CD8-positive, alpha-beta memory T cell (primary cell): ENCODE data around the gene SPATA31E1. TPM values are rescaled to one million over a fixed set of nuclear protein-coding genes. Genes with fewer than 3 reads are reported as not detected.
"Not testable (repeated sequence)": the region's sequence is repeated elsewhere in the genome, so short reads cannot be mapped to it uniquely, and the experiment has no call there.

Source experiments
- CTCF ChIA-PET: fragments of 350-600 bp; sonication (Branson Sonifier 250); formaldehyde crosslinking; loops from one replicate; lab custom pipeline; 2021; ENCODE audit warnings: antibody characterized with exemption; lab: Charles Lee
- POLR2A ChIA-PET: fragments of 350-600 bp; sonication (Branson Sonifier 250); formaldehyde crosslinking; loops from one replicate; lab custom pipeline; 2021; ENCODE audit warnings: antibody characterized with exemption; lab: Charles Lee
- DNase-seq, 5 donors: peaks; one replicate each; pipeline versions ENCODE4 v3.0.0 to v3.0.0-alpha.2; 2020 to 2022; ENCODE audit warnings: mixed read lengths in 1 of 5
- H3K27ac ChIP-seq: one replicate; pipeline ENCODE4 v1.7.0; 2013; ENCODE audit warnings: low read depth, mild to moderate bottlenecking, low read length, moderate library complexity
- H3K27me3 ChIP-seq: 2 replicates; pipeline ENCODE4 v1.7.0; 2013; ENCODE audit warnings: low read length, mild to moderate bottlenecking; ENCODE audit not compliant: insufficient read depth, poor library complexity, severe bottlenecking
- H3K36me3 ChIP-seq: 2 replicates; pipeline ENCODE4 v1.7.0; 2013; ENCODE audit warnings: mild to moderate bottlenecking, low read length, moderate library complexity; ENCODE audit not compliant: insufficient read depth
- H3K4me1 ChIP-seq: 2 replicates; pipeline ENCODE4 v1.7.0; 2013; ENCODE audit warnings: mild to moderate bottlenecking, low read length, moderate library complexity; ENCODE audit not compliant: insufficient read depth
- H3K4me3 ChIP-seq: 2 replicates; pipeline ENCODE4 v1.7.0; 2013; ENCODE audit warnings: mild to moderate bottlenecking, low read length
- H3K9me3 ChIP-seq: 2 replicates; pipeline ENCODE4 v1.7.0; 2013; ENCODE audit warnings: mild to moderate bottlenecking, low read length
- H3K27ac Mint-ChIP-seq, 8 donors: one replicate each; pipeline ENCODE4 v1.8.0; 2020 to 2021; ENCODE audit warnings: mixed read lengths in 8 of 8, mild to moderate bottlenecking in 6 of 8, inconsistent platforms in 3 of 8, moderate library complexity in 3 of 8
- H3K27me3 Mint-ChIP-seq, 2 donors: one replicate each; pipeline ENCODE4 v1.8.0; 2020 to 2021; ENCODE audit warnings: mixed read lengths in 2 of 2, mild to moderate bottlenecking in 1 of 2, moderate library complexity in 1 of 2
- H3K36me3 Mint-ChIP-seq, 3 donors: one replicate each; pipeline ENCODE4 v1.8.0; 2020 to 2021; ENCODE audit warnings: mixed read lengths in 3 of 3, inconsistent platforms in 1 of 3, mild to moderate bottlenecking in 1 of 3
- H3K4me1 Mint-ChIP-seq, 3 donors: one replicate each; pipeline ENCODE4 v1.8.0; 2020 to 2021; ENCODE audit warnings: mixed read lengths in 3 of 3, inconsistent platforms in 1 of 3, mild to moderate bottlenecking in 1 of 3
- H3K4me3 Mint-ChIP-seq, 7 donors: one replicate each; pipeline ENCODE4 v1.8.0; 2020 to 2021; ENCODE audit warnings: mixed read lengths in 7 of 7, mild to moderate bottlenecking in 6 of 7, moderate library complexity in 4 of 7, inconsistent platforms in 2 of 7
- H3K9me3 Mint-ChIP-seq, 5 donors: one replicate each; pipeline ENCODE4 v1.8.0; 2020 to 2022; ENCODE audit warnings: mixed read lengths in 5 of 5, mild to moderate bottlenecking in 3 of 5, moderate library complexity in 2 of 5, inconsistent platforms in 1 of 5
- polyA plus RNA-seq: library from polyadenylated mRNA; unstranded; fragments of 300-500 nt; fragmentation: Illumina TruSeq; gene quantifications from one replicate; pipeline ENCODE4 v1.2.3, GENCODE V29; 2021
- total RNA-seq, 2 experiments: library from RNA; stranded (reverse); gene quantifications; one replicate each; pipeline ENCODE4 v1.2.3, GENCODE V29; 2021

Gene SPATA31E1
- total and polyA plus RNA-seq, 3 experiments from 2014 or later = not detected

DNA sequence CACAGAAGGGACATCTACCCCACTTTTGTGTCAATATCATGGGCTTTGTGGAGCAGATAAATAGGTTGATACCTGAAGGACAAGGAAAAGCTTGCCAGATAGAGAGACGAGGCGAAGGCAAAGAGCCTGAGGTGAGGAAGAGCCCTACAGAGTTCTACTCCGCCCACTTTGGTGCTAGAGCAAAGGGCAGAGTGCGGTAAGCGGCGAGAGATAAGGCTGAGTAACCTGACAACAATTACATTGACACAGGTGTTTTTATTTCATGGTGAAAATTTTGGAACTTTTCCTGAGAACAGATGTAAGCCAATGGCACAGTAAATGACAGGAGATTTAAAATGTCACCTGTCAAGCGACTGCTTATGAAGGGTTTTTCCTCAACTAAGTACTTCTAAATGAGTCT lies 51.8 kb downstream of the SPATA31E1 start:
- H3K9me3 Mint-ChIP-seq, H3K27me3 ChIP-seq, POLR2A ChIA-PET, H3K9me3 ChIP-seq, H3K36me3 Mint-ChIP-seq, H3K36me3 ChIP-seq, DNase-seq, H3K27me3 Mint-ChIP-seq, H3K27ac Mint-ChIP-seq, H3K4me3 Mint-ChIP-seq, H3K27ac ChIP-seq, CTCF ChIA-PET, H3K4me3 ChIP-seq, H3K4me1 ChIP-seq, H3K4me1 Mint-ChIP-seq: not testable (repeated sequence)

DNA sequence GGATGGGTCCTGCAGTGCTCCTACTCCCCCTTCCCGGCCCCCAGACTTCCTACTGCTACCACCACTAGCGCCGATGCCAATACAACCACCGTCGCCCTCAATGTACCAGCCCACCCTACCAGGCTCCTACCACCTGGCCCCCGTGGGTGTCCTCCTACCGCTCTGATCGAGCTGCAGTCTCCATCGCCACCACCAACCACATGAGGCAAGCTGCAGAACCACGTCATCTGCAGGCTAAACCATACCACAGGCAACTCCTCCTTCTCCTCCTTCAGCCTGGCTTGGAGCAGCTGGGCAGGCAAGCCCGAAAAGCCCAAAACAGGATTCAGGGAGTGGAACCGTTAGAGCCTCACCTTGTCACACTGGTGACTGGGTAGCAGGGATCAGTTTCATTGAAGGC lies 54.7 kb downstream of the SPATA31E1 start:
- H3K27me3 Mint-ChIP-seq, CTCF ChIA-PET, POLR2A ChIA-PET, H3K9me3 ChIP-seq, H3K4me1 Mint-ChIP-seq, H3K36me3 Mint-ChIP-seq, DNase-seq, H3K27me3 ChIP-seq, H3K27ac Mint-ChIP-seq, H3K9me3 Mint-ChIP-seq, H3K4me1 ChIP-seq, H3K27ac ChIP-seq, H3K4me3 ChIP-seq, H3K4me3 Mint-ChIP-seq, H3K36me3 ChIP-seq: not testable (repeated sequence)

DNA sequence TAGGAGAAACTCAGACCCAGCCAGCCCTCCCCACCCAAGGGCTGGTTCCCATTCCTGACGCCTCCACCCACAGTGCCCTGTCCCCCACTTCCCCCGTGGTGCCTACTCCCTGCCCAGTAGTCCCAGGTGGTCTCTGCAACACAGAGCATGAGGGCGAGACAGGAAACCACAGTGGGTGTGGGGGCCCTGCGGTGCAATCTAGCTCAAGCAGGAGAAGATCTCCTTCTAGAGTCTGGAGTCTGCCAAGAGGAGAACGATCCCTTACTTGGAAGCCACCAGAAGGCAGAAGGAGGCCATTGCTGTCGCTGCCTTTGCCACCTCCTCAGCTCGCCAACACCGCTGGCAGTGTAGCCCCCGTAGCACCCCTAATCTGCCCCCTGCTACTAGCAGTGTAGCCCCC lies 55.2 kb downstream of the SPATA31E1 start:
- POLR2A ChIA-PET, H3K36me3 ChIP-seq, H3K36me3 Mint-ChIP-seq, H3K4me3 Mint-ChIP-seq, H3K27ac Mint-ChIP-seq, H3K27ac ChIP-seq, H3K9me3 Mint-ChIP-seq, H3K27me3 Mint-ChIP-seq, H3K9me3 ChIP-seq, H3K4me3 ChIP-seq, CTCF ChIA-PET, H3K4me1 Mint-ChIP-seq, H3K27me3 ChIP-seq, DNase-seq, H3K4me1 ChIP-seq: not testable (repeated sequence)

DNA sequence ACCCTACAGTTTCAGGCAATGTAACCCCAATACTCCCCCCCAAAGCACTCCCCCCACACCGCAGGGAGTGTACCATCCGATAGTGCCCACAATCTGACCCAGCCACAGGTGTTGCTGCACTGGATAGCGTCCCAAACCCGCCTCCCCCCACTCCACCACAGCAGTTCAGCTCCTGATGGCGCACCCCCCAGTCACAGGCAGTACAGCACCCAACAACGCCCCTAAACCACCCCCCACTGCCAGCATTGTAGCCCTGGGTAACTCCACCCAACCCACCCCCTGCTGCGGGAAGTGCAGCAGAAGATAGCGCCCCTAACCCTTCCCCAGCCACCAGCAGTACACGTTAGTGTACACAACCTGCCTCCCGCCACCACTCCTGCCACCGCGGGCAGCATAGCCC lies 55.7 kb downstream of the SPATA31E1 start:
- POLR2A ChIA-PET, H3K27me3 ChIP-seq, H3K9me3 ChIP-seq, H3K36me3 Mint-ChIP-seq, H3K27ac ChIP-seq, H3K4me1 Mint-ChIP-seq, H3K27ac Mint-ChIP-seq, H3K9me3 Mint-ChIP-seq, DNase-seq, H3K36me3 ChIP-seq, H3K4me1 ChIP-seq, CTCF ChIA-PET, H3K4me3 Mint-ChIP-seq, H3K4me3 ChIP-seq: not testable (repeated sequence)
- peaks cover 0 to 12% of the 10 kb centered on the region in 2 donors for H3K27me3 Mint-ChIP-seq

Other genes with a start within 250 kb of the SPATA31E1 start
- gene CTSL, start 156.8 kb upstream of the SPATA31E1 start, total RNA-seq = 10 to 100 TPM in 1 of 2 experiments, 1 to 10 TPM in 1; 8.8 to 10.7 TPM
- 0.82 TPM for gene CTSL, start 156.8 kb upstream of the SPATA31E1 start, polyA plus RNA-seq
- not detected for gene SPATA31C1, start 35.1 kb downstream of the SPATA31E1 start, total RNA-seq
- gene SPATA31C1, start 35.1 kb downstream of the SPATA31E1 start, polyA plus RNA-seq = not detected
- 1 to 10 TPM; 3.4 TPM for gene CDK20, start 91.7 kb downstream of the SPATA31E1 start, total RNA-seq
- 3.3 TPM for gene CDK20, start 91.7 kb downstream of the SPATA31E1 start, polyA plus RNA-seq